BLaER1 (cell line): ENCODE data around the gene FNDC3B.

Source experiments
- H3K27ac ChIP-seq: shearing (Covaris generic); formaldehyde crosslinking; 2 replicates; pipeline ENCODE4 v1.8.1; 2022
- H3K27me3 ChIP-seq: shearing (Covaris generic); formaldehyde crosslinking; 2 replicates; pipeline ENCODE4 v1.8.1; 2022
- H3K36me3 ChIP-seq: shearing (Covaris generic); formaldehyde crosslinking; 2 replicates; pipeline ENCODE4 v1.8.1; 2022
- H3K4me1 ChIP-seq: shearing (Covaris generic); formaldehyde crosslinking; 2 replicates; pipeline ENCODE4 v1.8.1; 2022
- H3K4me2 ChIP-seq: shearing (Covaris generic); formaldehyde crosslinking; 2 replicates; pipeline ENCODE4 v1.8.1; 2022
- H3K4me3 ChIP-seq: shearing (Covaris generic); formaldehyde crosslinking; 2 replicates; pipeline ENCODE4 v1.8.1; 2022
- H3K9ac ChIP-seq: shearing (Covaris generic); formaldehyde crosslinking; 2 replicates; pipeline ENCODE4 v1.8.1; 2022
- H3K9me3 ChIP-seq: shearing (Covaris generic); formaldehyde crosslinking; 2 replicates; pipeline ENCODE4 v1.8.1; 2022
- H4K20me1 ChIP-seq: shearing (Covaris generic); formaldehyde crosslinking; 2 replicates; pipeline ENCODE4 v1.8.1; 2022
- Cebpa-rat ChIP-seq: shearing (Covaris generic); IDR thresholded peaks from 2 replicates; pipeline ENCODE4 v1.8.1; 2022

FNDC3B gene

DNA sequence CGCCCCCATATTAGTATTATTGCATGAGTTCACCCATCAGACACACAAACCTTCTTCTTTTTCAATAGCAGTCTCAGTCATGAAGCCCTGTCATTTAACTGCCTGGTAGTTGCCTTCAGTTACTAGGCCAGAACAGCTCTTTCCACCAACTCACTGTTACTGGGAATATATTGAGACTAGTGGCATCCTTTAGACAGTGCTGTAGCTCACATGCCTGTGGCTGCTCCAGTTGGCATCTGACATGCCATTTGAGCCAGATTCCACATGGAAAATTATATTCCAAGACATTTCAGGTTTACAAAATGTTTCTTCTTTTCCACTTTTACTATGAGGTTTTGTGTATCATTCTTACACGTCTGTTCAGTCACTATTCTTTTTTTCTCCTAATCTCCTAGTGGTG is 262.8 kb downstream of the FNDC3B start:
- H3K36me3 ChIP-seq = peaks cover 42% of the 10 kb centered on the region
- H3K4me3 ChIP-seq = no peak overlapping the region
- H3K9me3 ChIP-seq = no peaks in the 10 kb centered on the region
- H3K4me1 ChIP-seq = no peaks in the 10 kb centered on the region
- no peak overlapping the region for H3K9ac ChIP-seq
- H3K4me2 ChIP-seq = no peak overlapping the region
- H3K27ac ChIP-seq = no peak overlapping the region
- TF ChIP-seq Cebpa-rat = no peak
- no peaks in the 10 kb centered on the region for H4K20me1 ChIP-seq
- H3K27me3 ChIP-seq = no peaks in the 10 kb centered on the region

GRCh38 chr3:172303181-172303580 is 263.8 kb downstream of the FNDC3B start:
- no peaks in the 10 kb centered on the region for H3K4me1 ChIP-seq
- no peak overlapping the region for H3K4me3 ChIP-seq
- H3K4me2 ChIP-seq = no peak overlapping the region
- no peaks in the 10 kb centered on the region for H4K20me1 ChIP-seq
- no peaks in the 10 kb centered on the region for H3K9me3 ChIP-seq
- no peak overlapping the region for H3K9ac ChIP-seq
- no peak for TF ChIP-seq Cebpa-rat
- H3K27me3 ChIP-seq = no peaks in the 10 kb centered on the region
- no peak overlapping the region for H3K27ac ChIP-seq
- H3K36me3 ChIP-seq = peaks cover 47% of the 10 kb centered on the region

DNA sequence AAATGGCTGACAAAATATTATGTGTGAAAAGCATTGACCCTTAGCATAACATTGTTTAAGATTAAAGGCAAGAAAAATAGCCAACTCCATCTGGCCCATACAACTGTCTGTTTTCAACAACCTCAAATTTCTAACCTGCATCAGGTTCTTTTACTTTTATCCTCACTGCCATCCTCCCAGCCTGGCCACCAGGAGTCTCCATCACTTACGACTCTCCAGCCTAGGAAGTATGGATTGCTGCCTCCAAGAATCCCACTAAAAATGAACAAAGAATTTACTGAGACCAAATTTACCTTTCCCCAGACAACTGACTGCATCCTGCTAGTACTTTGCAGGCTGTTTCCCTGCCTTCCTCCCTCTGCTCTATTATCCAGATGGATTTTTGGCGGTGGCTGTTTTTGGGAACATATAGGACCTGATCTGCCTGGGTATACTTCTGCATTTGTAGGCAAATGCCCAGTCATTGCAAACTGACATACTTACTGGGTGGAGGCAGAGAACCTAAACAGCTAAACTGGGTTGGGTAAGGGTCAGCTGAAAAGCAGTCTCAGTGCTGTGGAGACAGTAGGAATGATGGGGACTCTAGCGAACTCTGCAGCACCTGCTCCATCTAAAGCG is 264.7 kb downstream of the FNDC3B start:
- H3K9ac ChIP-seq = no peak overlapping the region
- no peaks in the 10 kb centered on the region for H3K4me1 ChIP-seq
- TF ChIP-seq Cebpa-rat = no peak
- H4K20me1 ChIP-seq = no peaks in the 10 kb centered on the region
- H3K36me3 ChIP-seq = peaks cover 48% of the 10 kb centered on the region
- H3K4me3 ChIP-seq = no peak overlapping the region
- H3K9me3 ChIP-seq = no peaks in the 10 kb centered on the region
- H3K27ac ChIP-seq = no peak overlapping the region
- no peak overlapping the region for H3K4me2 ChIP-seq
- H3K27me3 ChIP-seq = no peaks in the 10 kb centered on the region

- no peak for TF ChIP-seq Cebpa-rat
- Histone ChIP-seq H3K4me1 (no peaks in the 10 kb centered on the region), H3K4me3 (no peak overlapping the region), H3K27ac (no peak overlapping the region), H3K36me3 (peaks cover 54% of the 10 kb centered on the region), H3K9me3 (no peaks in the 10 kb centered on the region), H3K9ac (no peak overlapping the region), H3K27me3 (no peaks in the 10 kb centered on the region), H3K4me2 (no peak overlapping the region), H4K20me1 (no peaks in the 10 kb centered on the region)
These were observed 266.2 kb downstream of the FNDC3B start for GRCh38 chr3:172305552-172305951.

GRCh38 chr3:172305974-172306373 is 266.6 kb downstream of the FNDC3B start:
- no peak for TF ChIP-seq Cebpa-rat
- no peak overlapping the region for H3K4me3 ChIP-seq
- H3K4me1 ChIP-seq = no peaks in the 10 kb centered on the region
- H3K9me3 ChIP-seq = no peaks in the 10 kb centered on the region
- no peak overlapping the region for H3K27ac ChIP-seq
- no peak overlapping the region for H3K4me2 ChIP-seq
- no peak overlapping the region for H3K9ac ChIP-seq
- no peaks in the 10 kb centered on the region for H4K20me1 ChIP-seq
- H3K36me3 ChIP-seq = peaks cover 54% of the 10 kb centered on the region
- H3K27me3 ChIP-seq = no peaks in the 10 kb centered on the region

DNA sequence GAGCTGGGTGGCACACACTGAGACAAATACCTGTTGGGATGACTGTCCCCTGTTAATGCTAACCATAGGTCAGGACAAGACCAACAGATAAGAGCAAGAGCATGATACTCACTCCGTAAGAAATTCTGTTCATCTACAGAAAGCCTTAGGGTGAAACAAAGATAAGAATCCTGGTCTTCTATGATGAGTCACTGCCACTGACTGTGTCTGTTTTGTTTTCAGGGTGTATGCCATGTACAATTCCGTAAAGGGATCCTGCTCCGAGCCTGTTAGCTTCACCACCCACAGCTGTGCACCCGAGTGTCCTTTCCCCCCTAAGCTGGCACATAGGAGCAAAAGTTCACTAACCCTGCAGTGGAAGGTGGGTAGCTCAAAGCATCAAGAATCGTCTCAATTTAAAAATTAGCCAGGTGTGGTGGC is 267.8 kb downstream of the FNDC3B start:
- Histone ChIP-seq H4K20me1 (no peaks in the 10 kb centered on the region), H3K27me3 (no peaks in the 10 kb centered on the region), H3K9ac (no peak overlapping the region), H3K4me1 (no peaks in the 10 kb centered on the region), H3K9me3 (no peaks in the 10 kb centered on the region), H3K4me2 (no peak overlapping the region), H3K27ac (no peak overlapping the region), H3K36me3 (peaks cover 56% of the 10 kb centered on the region), H3K4me3 (no peak overlapping the region)
- TF ChIP-seq Cebpa-rat = no peak

GRCh38 chr3:172309059-172309458 is 269.7 kb downstream of the FNDC3B start:
- no peaks in the 10 kb centered on the region for H3K9me3 ChIP-seq
- TF ChIP-seq Cebpa-rat = no peak
- no peak overlapping the region for H3K4me2 ChIP-seq
- H3K36me3 ChIP-seq = peaks cover 68% of the 10 kb centered on the region
- no peaks in the 10 kb centered on the region for H3K4me1 ChIP-seq
- no peak overlapping the region for H3K27ac ChIP-seq
- no peaks in the 10 kb centered on the region for H4K20me1 ChIP-seq
- no peak overlapping the region for H3K9ac ChIP-seq
- H3K27me3 ChIP-seq = no peaks in the 10 kb centered on the region
- no peak overlapping the region for H3K4me3 ChIP-seq

GRCh38 chr3:172309741-172310427 is 270.5 kb downstream of the FNDC3B start:
- H3K4me3 ChIP-seq = no peak overlapping the region
- H3K36me3 ChIP-seq = peaks cover 71% of the 10 kb centered on the region
- H3K4me1 ChIP-seq = no peaks in the 10 kb centered on the region
- no peaks in the 10 kb centered on the region for H3K27me3 ChIP-seq
- H4K20me1 ChIP-seq = no peaks in the 10 kb centered on the region
- no peak overlapping the region for H3K9ac ChIP-seq
- TF ChIP-seq Cebpa-rat = no peak
- H3K9me3 ChIP-seq = no peaks in the 10 kb centered on the region
- H3K4me2 ChIP-seq = no peak overlapping the region
- H3K27ac ChIP-seq = no peak overlapping the region

- Histone ChIP-seq H3K4me1 (no peaks in the 10 kb centered on the region), H3K9ac (no peak overlapping the region), H3K36me3 (peaks cover 75% of the 10 kb centered on the region), H3K9me3 (no peaks in the 10 kb centered on the region), H3K27ac (no peak overlapping the region), H3K4me2 (no peak overlapping the region), H3K27me3 (no peaks in the 10 kb centered on the region), H3K4me3 (no peak overlapping the region), H4K20me1 (no peaks in the 10 kb centered on the region)
- TF ChIP-seq Cebpa-rat = no peak
These were observed 271.0 kb downstream of the FNDC3B start for GRCh38 chr3:172310428-172310760.

DNA sequence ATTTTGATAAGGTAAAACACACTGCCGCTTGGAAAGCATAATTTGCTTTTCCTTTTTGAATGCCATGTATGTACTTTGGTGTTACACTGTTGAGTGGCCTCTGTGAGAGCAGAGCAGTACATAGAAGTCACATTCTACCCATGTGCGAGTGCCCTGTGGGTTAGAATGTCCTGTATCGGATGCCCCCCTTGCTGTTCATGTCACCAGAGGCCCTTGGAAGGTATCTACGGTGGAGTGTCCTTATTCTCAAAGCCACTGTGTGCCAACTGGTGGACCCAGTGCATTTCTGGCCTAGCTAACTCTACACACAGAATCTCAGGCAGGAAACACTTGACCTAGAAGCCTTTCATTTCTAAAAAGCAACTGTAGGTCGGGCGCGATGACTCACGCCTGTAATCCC is 271.8 kb downstream of the FNDC3B start:
- Histone ChIP-seq H3K4me2 (no peak overlapping the region), H3K27me3 (no peaks in the 10 kb centered on the region), H3K4me1 (no peaks in the 10 kb centered on the region), H3K4me3 (no peak overlapping the region), H3K9me3 (no peaks in the 10 kb centered on the region), H4K20me1 (no peaks in the 10 kb centered on the region), H3K27ac (no peak overlapping the region), H3K9ac (no peak overlapping the region), H3K36me3 (peaks cover 79% of the 10 kb centered on the region)
- no peak for TF ChIP-seq Cebpa-rat
